HK-2 (cell line): ENCODE results near the gene BAIAP2.
A peak's percentile ranks its signal among the peaks of the same experiment; 100 is the strongest.

Source experiments
- DNase-seq: peaks from one replicate; pipeline ENCODE4 v3.0.0-alpha.2; 2018; ENCODE audit not compliant: unreplicated experiment

Gene BAIAP2

DNA sequence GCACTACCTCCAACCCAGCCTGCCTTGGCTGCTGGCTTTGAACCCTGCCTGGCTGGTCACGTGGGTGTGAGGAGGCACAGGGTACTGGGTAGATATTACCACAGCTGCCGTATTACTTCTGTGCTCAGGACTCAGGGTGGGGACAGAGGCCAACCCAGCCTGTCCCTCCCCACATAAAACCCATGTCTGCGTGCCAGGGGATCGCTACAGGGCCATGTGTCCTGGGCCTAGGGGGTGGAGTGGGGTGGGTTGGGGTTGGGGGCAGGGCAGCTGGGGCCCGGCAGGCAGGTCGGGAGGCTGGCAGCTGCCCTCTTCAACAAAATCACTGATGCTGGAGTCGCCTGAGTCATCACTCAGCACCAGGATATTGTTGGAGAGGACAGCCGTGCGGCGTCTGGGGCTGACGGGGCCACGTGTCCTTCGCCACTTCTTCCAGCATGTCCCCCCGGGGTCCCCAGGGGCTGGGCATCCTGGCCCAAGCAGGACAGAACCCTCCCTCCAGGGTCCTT is 90.7 kb downstream of the BAIAP2 start:
- peak; percentile 57 for DNase-seq

DNA sequence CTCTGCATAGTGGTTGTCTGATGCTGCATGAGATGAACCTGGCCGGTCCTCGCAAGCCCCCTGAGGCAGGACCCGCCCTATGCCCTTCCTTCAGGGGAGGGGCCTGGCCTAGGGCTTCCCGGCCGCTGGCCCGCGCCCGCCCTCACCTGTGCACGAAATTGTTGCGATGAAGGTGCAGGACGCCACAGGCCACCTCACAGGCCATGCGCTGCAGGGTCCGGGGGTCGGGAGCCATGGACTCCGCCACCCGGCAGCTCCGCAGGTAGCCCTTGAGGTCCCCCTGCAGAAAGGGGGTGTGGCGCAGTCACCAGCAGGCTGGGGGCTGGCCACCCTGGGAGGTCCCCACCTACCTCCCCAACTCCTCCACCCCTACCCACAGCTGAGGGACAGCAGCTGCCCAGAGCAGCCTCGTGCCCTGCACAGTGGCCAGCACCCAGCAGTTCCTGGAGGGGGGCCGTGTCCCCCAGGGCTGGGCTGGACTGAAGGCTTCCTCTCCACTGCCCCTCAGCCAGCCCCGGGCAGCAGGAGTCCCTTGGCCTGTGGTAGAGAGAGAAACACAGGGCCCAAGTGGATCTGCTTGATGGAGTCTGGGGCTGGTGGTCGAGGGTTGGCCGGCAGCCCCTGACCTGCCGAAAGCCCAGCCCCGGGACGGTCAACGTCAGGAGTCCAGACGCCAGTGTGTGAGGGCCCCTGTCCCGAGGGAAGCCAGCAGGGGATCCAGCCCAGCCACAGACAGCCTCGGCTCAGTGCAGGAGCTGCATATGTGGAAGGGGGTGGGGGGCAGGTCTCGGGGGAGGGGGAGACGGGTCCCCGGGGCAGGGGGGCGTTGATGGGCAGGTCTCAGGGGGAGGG is 91.6 kb downstream of the BAIAP2 start:
- DNase-seq: no peak

DNA sequence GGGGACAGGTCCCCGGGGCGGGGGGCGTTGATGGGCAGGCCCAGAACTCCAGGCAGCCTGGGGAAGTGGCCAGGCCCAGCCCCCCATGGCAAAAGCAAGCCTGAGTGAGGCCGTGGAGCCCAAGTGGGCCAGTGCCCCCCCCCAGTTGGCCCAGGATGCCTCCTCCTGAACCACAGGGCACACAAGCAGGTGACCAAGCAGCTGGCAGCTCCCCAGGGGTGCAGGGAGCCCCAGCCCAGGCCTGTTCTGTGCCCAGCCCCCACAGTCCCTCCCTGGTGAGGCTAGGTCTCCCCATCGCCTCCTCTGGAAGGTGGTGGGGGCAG is 92.1 kb downstream of the BAIAP2 start:
- no peak for DNase-seq

DNA sequence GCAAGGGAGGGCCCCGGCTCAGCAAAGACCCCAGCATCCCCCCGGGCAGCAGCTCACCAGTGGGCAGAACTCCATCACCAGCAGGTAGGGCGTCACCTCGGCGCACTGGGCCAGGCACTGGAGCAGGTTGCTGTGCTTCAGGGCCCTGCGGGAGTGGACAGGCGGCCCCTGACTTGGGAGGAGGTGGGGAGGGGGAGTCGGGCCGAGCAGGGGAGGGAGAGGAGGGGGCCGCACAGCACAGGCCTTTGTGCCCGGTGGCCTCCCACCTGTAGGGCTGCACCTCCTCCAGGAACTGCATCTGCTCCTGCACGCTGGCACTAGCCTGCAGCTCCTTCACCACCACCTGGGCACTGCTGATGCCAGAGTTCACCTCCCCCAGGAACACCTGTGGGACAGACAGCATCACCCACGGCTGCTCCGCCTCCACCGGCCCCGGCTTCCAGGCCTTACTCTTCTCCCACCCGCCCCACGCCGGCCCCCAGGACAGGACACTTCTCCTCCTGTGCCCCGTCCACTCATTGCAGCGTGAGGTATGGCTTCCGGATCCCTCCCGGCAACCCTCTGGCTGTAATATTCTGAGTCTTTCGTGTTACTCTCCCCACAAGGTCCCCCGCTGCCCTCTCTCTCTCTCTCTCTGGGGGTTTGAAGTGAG is 92.7 kb downstream of the BAIAP2 start:
- DNase-seq: no peak

DNA sequence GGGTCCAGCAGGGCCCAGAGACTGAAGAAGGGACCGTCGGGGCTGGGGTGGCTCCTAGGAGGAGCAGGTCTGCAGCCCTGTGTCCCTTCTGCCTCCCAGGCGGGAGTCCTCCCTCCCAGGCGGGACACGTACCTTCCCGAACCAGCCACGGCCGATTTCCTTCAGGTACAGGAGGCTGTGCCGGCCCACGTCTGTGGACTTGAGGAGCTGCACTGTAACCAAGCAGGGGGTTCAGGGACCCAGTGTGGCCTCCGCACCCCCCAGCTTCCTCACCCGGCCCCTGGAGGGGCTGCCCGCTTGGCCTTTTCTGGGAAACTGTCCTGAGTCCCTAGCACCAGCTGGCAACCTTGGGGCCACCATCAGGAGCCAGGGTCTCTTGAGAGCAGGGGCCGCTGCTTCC is 93.4 kb downstream of the BAIAP2 start:
- DNase-seq: no peak

DNA sequence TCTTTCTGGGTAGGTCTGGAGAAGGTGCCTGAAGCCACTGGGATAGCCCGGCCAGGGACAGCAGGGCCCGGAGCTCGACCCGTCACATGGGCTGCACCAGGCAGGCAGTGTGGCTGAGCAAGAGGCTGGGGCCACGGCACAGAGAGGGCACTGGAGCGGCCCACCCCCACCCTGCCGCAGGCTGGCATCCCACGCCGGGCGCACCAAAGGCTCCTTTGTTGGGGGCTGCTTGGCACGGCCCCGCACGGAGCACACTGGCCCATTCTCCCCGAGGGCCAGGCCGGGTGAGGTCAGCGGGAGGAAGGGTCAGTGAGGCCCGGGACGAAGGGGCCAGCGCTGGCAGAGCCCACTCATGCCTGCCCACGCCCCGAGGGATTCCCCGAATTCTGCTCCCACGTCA is 93.8 kb downstream of the BAIAP2 start:
- no peak for DNase-seq

DNA sequence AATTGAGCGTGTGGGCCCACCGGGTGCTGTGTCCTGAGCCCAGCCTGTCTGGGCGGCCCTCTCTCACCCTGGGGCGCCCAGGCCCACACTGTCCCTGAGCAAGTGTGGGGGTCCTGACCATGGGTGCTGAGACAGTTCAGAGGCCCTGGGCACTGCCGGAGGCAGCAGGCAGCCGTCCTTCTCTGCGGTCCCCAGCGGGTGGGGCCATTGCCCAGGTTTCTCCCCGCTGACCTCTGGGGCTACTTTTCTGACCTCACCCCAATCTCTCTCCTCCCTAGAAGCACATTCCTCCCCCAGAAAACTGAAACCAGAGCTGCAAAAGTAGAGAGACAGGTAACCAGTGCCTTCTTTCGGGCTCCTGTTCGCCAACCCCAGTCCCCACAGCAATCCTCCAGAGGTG is 94.3 kb downstream of the BAIAP2 start:
- DNase-seq: no peak

DNA sequence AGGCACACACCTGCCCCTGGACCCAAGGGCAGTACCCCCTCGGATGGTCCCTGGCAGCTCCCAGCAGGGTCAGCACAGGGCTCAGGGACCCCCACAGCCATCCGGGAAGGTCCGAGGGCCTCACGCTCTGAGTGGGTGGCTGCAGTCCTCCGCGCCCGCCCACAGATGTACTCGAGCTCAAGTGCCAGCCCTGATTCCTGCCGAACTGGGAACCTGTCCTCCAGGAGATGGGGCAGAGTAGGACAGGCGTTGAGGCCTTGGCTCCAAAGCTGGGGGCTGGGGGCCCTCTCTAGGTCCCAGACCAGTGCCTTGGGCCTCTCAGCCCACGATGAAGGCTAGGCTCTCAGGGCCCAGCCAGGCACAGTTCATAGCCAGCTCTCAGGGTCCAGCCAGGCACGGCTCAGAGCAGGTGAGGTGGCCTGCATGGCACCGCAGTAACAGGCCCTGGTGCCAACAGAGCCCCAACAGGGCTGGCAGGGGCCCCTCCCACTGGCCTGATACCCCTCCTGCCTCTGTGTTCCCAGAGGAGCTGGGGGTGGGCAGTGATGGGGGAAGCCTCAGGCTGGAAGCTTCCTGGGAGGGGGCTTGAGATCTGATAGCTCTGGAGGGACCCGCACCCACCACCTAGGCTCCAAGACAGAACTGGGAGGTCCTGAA is 94.9 kb downstream of the BAIAP2 start:
- DNase-seq: no peak

DNA sequence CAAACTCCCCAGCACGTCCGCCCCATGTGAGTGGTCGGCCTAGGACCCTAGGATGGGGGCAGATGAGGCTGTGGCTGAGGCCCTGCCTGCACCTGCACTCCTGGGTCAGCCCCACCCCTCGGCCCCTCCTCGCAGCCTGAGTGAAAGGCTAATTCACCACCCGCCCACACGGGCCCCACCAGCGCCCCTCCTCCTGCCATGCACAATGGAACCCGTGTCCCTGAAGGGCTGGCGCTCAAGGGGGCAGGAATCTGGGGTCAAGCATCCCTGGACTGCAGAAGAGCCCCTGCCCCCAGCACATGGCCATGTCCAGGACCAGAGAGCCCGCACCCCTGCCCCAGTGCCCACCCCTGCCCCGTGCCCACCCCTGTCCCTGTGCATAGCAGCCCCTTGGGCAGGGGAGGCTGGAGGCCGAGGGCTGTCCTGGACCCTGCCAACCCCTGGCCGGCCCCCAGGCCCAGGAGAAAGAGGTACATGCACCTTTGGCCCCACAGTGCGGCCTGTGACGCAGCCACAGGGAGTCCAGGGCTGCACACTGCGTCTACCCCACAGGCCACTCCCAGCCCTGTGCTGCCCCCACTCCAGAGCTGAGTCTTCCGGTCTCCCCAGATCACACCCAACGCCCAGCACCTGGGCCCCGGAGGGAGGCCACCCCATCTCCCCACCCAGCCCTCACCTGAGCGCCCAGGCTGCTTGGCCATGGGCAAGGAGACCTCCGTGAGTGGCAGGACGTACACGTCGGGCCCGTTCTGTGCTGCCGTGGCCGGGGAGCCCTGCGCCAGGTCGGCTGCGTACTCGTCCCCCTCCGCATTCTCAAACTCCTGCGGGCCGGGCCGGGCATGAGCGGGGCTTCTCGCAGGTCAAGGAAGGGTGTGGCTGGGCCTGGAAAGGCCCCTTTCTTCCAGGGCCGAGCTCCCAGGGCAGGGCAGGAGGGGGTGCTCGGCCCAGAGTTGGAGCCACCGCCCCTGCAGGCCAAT is 95.7 kb downstream of the BAIAP2 start:
- DNase-seq: no peak

DNA sequence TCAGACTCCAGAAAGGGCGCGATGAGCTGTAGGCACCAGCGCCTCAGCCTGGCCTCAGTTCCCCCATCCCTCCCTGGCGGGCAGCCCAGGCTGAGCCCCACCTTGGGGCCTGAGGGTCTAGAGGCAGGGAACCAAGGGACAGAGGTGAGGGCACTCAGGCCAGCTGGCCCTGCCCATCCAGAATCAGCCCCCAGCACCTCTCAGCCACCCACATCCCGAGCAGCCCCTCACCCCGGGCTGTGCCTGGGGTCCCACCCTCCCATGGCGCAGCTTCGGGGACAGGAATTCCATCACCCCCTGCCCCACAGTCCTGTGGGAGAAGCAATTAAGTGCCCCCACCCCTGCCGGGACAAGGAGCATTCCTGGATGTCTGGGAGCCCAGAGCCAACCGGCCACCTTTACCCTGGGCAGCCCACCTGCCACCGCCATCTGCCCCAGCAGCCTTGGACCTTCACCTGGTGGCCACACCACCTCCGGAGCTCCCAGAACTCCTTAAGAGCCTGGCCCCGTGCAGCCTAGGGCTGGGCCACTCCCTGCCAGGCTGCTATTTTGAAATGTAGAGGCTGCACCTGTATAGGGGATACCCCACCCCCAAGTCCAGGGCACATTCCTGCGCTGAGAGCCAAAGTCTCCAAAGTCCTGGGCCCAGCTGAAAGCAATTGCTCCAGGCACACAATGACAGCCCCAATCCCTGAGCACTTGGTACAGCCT is 96.7 kb downstream of the BAIAP2 start:
- no peak for DNase-seq

DNA sequence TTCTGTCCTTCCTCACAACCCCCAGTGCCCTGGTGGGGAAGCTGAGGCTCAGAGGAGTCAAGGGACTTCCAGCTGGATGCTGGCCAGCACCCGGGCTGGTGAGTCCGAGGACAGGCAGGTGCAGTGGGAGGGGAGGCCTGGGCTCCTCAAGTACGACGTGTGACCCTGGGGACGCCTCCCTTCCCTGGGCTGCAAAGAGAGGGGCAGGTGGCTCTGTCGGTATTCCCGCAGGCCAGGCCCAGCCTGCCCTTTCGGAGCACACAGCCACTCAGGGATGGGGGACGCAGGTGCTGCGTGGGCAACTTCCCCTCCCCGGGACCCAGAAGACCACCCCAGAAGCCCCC is 97.2 kb downstream of the BAIAP2 start:
- DNase-seq: no peak

DNA sequence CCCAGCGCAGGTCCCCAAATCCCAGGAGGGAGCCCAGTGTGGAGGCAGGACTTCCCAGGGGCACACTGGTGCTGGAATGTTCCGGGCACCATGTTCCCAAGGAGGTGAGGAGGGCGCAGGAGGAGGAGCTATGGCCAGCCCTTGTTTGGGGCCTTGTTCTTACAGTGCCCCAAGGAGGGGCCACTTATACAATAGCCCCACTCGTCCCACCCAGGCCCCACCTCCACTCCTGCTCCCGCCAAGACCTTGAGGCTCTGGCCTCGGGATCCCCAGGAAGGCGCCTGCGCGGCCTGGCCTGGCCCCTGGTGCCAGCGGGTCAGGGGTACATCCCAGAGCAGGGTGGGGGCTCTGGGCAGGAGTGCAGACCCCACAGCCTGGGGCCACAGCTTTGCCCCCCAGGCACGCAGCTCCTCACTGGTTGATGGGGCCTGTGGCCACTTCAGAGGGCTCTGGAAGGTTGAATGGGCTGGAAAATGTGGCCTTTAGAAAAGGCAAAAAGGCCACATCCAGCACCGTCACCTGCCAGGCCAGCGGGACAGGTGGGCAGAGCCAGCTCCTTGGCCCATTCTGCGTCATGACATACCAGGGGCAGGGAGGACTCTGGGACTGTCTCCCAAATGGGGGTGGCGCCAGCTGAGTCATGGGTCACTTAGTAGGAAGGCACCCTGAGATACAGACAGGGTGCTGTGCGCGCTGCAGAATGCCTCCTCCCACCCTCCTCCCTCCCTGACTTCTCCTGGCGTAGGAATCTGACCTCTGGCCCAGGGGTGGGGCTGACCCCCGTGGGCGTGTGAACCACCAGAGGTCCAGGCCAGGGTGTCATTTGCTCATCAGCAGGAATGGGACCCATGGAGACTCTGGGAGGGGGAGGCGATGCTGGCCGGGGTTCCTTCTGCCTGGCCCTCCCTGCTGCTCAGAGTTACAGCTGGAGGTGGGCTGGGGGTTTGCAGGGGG is 98.1 kb downstream of the BAIAP2 start:
- no peak for DNase-seq

DNA sequence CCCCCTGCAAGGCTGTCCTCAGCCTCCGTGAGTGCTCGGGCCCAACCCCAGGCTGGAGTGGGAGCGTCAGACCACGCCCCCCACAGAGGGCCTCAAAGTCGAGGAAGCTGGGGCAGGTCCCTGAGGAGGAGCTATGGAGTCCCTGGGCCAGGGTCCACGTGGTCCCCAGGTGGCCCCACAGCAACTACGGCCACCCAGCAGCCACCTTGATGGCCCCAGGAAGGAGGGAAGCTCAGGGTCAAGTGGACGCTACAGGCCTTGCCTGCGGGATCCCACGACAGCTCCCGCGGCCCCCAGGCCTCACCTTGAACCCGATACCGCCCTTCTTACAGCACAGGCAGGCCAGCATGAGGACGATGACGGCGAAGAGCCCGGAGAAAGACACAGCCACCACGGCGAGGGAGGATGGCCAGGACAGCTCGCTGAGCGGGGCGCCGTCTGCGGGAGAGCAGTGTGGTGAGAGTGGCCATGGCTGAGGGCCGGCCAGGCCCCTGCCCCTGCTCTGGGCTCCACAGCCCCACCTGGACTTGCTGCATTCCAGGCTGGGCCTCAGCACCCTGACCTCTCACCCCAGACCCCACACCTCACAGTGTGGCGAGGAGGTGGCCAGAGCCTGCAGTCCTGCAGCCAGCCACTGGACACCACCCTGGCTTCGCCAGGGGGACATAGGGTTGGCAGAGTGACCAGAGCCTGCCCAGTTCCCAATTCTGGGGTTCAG is 99.3 kb downstream of the BAIAP2 start:
- DNase-seq: no peak

DNA sequence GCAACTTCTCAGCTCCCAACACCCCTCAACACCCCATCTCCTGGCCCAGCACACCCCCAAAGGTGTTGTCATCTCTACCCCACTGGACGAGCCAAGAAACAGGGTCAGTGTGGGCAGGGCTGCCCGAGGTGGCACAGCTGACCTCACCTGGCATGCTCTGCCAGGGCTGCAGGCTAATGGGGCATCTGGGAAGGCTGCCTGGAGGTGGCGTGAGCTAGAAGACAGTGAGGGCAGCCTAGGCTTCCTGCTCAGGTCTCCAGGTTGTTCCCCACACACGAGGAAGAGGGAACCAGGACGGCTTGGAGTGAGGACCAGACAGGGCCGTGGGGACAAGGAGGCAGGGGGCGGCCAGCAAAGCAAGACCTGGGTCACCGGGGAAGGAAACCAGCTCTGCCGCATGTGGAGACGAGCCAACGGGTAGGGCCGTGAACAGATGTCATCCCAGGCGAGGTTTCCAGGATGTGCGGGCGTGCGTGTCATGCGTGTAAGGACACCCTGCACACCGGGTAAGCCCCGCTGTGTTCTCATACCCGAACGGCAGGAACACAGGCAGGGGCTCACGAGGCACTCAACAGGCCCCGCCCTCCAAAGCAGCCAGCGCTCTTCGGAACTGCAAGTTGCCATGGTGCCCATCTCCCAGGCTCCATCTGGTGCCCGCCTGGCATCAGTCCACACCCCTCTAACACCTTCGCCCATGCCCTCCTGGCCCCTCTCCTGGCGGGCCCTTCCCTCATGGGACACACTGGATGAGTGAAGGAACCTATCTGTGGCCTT is 100.7 kb downstream of the BAIAP2 start:
- no peak for DNase-seq

DNA sequence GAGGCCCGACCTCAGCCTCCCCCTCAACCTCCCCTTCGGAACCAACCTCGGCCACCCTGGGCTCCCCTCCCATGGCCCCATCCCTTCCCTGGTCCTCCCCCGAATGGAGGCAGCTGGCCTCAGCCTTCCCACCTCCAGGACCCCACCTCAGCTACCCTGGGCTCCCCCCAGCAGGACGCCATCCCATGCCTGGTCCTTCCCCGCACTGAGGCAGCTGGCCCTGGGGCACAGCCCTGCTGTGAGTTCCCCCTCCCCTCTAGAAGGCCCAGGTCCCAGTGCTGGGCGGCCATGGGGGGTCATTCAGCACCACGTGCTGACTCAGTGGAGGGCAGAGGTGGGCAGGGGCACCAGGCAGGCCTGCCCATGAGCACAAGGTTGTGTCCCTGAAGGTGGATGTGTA is 101.4 kb downstream of the BAIAP2 start:
- DNase-seq: no peak

DNA sequence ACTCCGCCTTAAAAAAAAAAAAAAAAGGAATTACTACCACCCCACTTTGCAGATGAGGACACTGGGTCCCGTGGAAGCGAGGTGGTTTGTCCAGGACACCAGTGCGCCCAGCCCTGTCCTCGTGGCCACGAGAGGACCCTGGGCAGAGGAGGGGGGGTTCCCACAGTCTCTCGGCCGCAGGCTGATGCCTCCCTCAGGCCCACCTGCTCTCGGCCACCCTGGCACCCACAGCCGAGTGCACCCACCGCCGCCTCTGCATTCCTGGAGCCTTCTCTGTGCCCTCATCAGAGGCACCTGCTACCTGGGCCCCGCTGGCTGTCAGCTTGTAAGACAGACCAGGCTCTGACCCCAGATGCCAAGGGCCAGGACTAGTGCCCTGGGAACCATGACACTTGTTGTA is 102.3 kb downstream of the BAIAP2 start:
- DNase-seq: no peak

DNA sequence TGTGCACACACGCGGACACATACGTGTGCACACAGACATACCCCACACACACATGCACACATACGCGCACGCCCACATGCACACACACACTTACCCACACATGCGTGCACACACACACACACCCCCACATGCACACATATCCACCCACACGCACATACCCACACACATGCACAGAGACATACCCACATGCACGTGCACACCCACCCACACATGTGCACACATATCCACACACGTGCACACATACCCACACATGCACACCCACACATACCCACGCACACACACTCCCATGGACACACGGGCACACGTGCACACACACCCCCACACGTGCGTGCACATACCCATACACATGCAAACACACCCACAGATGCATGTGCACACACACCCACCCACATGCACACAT is 103.1 kb downstream of the BAIAP2 start:
- no peak for DNase-seq

DNA sequence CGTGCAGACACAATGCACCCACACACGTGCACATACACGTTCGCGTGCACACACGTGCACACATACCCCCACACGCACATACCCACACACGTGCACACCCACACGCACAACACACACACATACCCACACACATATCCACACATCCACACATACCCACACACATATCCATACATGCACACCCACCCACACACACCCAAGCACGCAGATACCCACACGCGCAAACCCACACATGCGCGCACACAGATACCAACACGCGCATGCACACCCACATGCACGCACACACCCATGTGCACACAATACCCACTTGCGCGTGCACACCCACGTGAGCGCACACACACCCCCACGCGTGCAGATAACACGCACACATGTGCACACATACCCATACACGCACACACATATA is 103.5 kb downstream of the BAIAP2 start:
- DNase-seq: no peak

DNA sequence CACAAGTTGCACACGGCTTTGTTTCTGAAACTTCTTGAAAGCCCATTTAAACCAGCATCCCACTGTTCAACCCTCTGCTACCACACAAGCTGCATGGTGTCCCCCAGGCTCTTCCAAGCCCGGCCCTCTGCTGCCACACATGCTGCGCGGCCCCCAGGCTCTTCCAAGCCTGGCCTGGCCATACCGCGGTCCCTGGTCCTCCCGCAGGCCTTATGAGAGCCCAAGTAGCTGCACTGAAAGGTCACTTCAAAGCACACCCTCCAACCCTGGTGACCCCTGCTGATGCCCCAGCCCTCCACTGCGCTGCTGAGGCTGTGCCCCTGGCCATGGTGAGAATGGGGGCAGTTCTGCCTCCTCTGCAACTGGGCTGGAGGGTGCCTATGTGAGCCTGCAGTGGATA is 104.5 kb downstream of the BAIAP2 start:
- DNase-seq: no peak
